NCI-H1105 treated with DMSO at 0.1 percent for 48 hours (cell line): ENCODE results near the gene RGS17.
"Not testable (repeated sequence)": the region's sequence is repeated elsewhere in the genome, so short reads cannot be mapped to it uniquely, and the experiment has no call there.

Source experiments
- DNase-seq: peaks from one replicate; lab custom pipeline; 2025; lab: John Stamatoyannopoulos, UW

The RGS17 gene

DNA sequence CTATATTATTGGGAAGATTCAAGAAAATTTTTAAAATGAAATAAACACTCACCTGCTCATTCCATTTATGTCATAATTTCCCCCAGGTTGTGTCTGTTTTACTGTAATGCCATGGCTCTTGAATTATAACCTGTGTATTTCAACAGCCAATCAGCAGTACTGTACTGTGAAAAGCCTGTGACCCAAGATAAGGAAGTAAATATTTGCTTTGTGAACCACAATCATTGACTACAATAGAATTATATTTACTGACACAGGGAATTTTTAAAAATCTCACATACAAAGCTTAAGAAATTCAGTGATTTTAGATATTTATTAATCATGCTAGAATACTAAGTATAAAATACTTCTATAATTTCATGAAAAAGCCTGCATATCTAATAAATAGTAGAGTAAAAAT is 6.0 kb downstream of the RGS17 start:
- DNase-seq, result peak; percentile 39

DNA sequence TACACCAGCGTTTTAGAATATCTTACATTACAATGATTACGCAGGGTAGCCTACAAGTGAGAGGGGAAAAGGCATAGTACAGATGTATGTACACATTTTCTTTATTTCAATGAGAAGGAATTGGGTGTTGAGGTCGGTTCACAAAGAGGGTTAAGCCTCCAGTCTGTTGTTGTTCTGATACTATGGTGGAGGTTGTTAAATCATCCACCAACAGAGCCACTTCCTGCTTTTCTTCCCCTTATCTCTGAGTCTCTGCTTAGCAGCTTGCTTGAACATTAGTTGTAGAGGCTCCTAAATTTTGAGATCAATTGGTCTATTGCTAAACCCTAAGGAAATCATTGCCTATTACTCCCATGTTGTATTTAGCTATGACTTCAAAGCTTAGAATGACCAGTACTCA is 7.3 kb downstream of the RGS17 start:
- no peak for DNase-seq

DNA sequence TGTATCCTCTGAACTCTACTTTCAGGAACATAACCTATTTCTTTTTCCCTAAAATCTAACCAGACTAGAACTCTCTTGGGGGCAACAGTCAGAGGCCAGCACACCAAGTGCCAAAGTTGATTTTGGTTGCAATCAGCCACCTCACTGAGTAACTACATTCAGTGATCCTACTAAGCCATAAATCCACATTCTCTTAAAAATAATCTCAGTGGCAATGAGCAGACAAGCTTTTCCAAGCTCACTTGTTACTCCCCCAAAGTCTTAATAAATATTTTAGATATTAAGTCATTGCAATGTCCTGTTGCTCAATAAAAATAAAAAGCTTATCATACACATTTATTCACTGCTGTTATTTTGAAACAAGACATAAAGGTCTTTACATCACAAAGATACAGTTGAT is 9.8 kb downstream of the RGS17 start:
- no peak for DNase-seq

DNA sequence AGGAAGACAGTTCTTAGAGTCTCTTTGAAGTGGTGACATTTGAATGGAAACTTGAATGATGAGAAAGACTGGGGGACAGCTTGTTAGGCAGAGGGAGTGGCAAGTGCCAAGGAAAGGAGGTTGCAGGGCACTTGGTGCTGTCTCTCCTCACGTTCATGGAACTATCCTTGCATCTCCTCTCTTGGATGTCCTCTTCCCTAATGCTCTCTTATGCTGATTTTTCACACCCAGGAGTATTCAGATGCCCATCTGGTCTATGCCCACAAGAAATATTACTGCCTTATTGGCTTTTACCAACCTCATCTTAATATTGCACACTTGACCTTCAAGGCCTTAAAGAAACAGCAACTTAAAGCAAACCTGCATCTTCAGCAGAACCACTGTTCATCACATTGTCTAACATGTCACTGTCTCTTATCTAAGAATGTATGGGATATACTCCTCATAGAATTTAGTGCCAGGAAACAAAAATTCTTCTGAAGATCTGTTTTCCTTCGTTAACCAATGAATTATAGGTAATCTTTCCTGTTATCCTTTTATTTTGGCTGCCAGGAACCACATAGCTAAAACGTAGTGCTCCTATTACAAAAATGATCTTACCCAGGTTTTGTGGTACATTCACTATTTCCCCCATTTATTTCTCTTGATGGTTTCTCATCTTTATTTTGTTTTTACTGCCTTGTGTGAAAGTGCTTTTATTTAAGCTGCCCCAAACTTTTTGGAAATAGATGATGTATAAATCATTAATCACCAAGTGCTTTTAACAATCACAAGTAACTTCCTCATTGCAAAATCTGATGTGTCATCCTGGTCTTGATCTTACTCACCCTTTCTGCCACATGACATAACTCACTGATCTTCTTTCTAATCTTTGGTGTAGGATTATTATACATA is 12.8 kb downstream of the RGS17 start:
- no peak for DNase-seq

DNA sequence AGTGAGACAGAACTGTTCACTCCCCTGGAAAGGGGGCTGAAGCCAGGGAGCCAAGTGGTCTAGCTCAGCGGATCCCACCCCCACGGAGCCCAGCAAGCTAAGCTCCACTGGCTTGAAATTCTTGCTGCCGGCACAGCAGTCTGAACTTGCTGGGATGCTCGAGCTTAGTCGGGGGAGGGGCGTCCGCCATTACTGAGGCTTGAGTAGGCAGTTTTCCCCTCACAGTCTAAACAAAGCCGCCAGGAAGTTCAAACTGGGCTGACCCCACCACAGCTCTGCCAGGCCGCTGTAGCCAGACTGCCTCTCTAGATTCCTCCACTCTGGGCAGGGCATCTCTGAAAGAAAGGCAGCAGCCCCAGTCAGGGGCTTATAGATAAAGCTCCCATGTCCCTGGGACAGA is 20.0 kb downstream of the RGS17 start:
- not testable (repeated sequence) for DNase-seq

DNA sequence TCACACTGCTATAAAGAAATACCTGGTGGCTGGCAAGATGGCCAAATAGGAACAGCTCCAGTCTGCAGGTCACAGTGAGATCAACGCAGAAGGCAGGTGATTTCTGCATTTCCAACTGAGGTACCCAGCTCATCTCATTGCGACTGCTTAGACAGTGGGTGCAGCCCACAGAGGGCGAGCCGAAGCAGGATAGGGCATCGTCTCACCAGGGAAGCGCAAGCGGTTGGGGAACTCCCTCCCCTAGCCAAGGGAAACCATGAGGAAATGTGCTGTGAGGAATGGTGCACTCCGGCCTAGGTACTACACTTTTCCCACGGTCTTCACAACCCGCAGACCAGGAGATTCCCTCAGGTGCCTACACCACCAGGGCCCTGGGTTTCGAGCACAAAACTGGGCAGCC is 20.5 kb downstream of the RGS17 start:
- DNase-seq, result not testable (repeated sequence)

DNA sequence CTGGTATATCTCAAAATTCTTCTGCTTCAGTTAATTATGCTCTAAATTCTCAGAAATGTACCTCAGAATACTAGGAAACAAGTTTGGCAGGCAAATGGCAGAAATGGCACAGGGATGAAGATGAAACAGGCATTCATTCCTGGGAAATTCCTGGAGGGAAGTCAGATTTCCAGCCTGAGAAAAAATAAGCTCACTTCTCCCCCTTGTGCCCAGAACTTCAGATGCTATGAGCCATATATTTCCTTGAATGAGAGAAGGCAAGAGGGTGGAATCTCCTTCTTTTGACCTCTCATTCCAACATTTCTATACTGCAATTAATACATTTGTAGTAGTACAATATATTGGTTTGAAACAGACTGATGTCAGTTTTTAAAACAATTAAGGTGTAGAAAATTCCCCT is 22.8 kb downstream of the RGS17 start:
- no peak for DNase-seq

DNA sequence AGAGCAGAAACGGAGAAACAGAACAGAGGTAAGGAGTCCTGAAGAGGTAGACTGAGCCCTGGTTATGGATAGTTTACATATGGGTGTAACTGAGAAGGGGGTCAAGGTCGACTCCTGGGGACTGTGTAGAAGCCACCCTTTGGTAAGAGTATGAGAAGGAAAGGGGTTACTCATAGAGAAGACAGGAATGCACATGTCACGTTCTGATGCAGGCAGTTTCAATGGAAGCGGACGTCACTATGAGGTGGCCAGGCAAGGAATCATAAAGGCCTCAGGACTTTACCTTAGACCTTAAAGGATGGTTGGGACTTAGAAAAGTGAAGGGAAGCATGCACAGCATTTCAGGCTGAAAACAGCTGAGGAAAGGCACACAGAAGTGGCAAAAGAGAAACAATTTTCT is 25.1 kb downstream of the RGS17 start:
- no peak for DNase-seq

DNA sequence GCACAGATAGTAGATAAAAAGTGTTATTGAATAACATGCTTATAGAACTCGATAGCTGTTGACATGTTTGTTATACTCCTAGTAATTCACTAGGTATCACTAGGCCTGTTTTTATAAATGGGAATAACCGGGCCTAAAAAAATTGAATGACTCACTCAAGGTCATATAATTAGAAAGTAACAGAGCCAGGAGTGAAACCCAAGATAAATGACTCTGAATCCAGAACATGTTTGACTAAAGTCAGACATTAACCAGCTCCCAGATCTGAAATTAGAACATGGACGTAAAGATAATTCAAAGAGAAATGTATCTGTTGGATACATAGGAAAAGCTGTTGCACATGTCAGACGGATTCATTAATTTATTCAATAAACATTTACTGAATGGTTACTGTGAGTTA is 26.9 kb downstream of the RGS17 start:
- DNase-seq, result no peak

DNA sequence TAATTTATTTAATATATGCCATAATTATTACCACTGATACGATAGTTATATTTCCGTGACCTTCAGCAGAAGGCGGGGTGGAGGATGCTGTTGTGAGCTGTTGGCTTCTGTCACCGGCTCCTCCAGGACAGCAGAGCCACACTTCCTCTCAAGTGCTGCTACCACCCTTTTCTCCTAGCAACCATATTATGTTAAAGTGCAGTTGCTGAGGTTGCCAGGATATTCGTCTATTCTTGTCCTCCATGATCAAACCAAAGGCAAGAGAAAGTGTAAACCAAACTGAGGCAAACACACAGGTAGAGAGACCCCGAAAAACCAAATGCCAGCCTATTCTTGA is 27.8 kb downstream of the RGS17 start:
- no peak for DNase-seq

DNA sequence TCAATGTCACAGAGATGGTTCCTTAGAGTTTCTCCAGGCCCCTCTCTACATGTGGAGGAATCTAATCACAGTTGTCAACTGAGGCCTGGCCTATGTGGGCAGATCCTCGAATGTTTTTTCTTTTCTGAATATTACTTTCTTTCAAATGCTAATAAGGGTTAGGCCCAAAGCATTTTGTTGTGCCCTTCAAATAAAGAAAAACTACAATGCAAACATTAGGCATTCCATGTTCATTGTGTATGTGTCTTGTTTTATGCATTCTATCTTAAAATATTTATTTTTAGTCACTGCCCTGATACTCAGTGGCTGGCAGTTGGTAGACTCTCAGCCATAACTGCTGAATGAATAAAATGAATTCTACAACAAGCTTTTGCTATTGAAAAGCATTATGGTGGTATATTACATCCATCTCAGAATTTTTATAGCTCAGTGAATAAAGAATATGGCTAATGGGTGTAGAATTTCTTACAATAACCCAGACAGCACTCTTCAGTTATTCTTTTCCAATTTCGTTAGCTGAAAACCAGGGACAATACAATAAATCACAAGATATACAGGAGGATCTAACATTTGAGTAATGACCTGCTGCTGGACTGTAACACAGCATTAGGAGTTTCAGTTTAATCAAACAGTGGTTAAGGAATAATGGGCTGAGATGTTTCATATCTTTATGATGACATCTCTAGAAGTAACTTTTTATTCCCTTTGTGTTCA is 28.3 kb downstream of the RGS17 start:
- DNase-seq, result no peak

DNA sequence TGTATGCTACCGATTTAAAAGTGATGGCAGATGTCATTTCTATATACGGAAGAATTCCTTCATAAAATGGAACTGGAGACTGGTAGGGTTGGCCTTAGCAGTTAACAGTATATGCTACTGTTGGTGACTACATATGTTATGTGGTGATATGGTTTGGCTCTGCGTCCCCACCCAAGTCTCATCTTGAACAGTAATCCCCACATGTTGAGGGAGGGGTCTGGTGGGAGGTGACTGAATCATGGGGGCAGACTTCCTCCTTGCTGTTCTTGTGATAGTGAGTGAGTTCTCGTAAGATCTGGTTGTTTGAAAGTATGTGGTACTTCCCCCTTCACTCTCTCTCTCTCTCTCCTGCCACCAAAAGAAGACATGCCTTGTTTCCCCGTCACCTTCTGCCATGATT is 29.6 kb downstream of the RGS17 start:
- no peak for DNase-seq

DNA sequence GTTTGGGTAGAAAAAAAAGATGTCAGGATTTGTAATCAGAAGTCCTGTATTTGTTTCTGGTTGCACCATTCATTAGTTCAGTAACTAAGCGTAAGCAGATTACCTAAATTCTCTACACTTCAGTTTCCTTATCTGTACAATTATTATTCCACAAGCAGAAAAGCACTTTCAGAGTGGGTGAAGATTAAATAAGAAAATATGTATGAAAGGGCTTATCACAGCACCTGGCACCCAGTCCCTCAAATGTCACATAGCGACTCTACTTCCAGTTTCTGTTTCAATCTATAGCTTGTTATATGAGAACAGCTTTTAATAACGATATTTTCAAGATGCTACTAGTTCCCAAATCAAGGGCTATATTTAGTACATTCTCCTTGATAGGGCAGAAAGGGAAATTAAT is 31.4 kb downstream of the RGS17 start:
- DNase-seq, result no peak

DNA sequence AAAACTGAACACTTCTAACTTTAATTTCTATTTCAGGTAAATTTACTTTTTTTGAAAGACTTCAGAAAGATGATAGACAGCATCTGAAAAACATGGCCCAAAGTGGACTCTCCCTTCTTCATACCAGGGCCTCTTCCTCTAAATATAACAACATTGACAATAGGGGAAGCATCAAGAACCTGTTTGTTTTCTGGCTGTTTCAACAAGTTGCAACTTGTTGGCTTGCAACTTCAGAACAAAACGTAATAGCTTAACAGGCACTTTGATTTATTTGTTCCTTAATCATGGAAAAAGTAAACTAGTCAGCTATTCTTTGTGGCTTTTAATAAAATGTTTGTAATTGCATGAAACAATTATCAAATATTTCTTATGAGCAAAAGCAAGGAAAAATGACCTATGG is 34.3 kb downstream of the RGS17 start:
- DNase-seq, result peak; percentile 89

DNA sequence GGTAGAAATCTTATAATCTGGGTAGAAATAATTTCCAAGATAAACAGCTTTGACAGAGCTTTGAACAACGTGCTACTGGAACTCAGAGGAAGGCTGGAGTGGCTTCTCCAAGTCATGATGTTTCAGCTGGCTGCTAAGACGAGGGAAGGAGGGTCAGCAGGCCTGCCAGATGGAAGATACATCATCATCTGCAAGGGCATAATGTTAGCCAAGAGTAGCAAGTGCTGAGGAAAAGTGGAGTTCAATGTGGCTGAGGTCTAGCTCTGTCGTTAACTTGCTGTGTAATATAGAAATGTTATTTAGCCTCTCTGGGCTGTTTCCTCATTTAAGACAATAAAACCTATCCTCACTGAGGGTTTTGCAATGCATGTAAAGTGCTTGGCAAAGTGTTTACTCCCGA is 35.1 kb downstream of the RGS17 start:
- no peak for DNase-seq

DNA sequence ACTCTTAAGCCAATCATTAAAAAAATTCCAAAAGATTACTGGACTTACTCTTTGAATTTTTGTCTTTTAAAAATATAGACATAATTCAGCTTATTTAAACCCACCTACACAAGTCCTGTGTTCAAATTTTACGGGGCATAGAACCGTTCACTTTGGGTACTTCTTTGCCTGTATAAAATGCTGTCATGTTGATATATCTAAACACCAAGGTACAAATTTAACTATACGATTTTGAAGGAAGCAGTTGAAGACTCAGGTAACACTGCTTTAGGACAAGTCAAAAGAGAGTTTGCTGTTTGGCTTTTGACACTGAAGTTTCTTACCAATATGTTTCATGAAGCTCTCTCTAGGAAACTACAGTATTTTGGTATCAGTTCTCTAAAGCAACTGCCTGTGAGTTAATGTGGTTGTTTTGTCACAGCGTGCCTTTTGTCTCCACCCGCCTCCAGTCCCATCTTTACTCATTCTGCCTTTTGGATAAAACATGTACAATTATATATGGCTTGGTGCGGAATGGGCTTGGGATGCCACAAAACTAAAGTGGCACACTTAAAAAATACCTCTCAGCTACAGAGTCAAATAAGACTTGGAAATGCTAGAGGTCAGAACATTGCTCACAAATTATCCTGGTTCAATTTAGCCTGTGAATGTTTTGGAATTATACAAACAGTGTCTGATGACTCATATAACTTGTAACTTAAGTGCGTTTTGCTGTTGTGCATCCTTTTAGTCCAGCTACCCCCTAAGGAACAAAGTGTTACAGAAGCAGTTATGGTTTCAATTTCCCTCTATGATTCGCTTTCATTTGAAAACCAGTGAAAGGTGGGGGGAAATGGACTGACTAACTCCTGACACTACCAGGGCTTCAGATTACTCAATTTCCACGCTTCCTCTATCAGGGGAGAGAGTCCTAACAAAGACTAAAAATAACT is 38.7 kb downstream of the RGS17 start:
- no peak for DNase-seq

DNA sequence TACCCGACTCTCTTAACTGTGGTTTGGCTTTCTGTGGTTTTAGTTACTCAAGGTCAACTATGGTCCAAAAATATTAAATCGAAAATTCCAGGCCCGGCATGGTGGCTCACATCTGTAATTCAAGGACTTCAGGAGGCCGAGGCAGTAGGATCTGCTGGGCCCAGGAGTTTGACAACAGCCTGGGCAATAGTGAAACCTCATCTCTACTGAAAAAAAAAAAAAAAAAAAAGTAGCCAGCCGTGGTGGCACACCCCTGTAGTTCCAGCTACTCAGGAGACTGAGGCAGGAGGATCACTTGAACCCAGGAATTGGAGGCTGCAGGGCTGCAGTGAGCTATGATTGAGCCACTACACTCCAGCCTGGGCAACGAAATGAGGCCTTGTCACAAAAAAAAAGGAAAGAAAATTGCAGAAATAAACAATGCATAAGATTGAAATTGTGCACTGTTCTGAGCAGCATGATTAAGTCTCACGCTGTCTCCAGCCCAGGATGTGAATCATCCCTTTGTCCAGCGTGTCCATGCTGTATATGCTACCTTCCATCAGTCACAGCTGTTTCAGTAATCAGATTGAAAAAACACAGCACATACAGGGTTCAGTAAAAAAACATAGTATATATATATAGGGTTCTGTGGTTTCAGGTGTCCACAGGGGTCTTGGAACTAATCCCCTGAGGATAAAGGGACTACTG is 40.7 kb downstream of the RGS17 start:
- no peak for DNase-seq

DNA sequence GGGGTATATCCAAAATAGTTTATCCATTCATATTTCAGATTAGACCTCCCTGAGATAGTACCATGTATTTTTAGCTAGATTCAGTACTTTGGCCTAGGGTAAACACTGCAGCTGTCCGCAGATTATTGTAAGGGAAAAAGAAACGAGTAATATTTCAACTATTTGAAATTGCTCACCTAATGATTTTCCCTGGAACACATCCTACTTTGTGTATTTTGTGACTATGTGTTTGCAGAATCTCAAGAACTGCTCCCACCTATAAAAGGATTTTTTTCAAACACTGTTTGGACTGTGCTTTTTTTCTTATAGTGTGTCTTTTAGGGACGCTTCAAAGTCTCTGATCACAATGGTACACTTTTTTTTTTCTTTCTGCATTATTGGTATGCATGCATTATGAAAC is 42.3 kb downstream of the RGS17 start:
- DNase-seq, result no peak

DNA sequence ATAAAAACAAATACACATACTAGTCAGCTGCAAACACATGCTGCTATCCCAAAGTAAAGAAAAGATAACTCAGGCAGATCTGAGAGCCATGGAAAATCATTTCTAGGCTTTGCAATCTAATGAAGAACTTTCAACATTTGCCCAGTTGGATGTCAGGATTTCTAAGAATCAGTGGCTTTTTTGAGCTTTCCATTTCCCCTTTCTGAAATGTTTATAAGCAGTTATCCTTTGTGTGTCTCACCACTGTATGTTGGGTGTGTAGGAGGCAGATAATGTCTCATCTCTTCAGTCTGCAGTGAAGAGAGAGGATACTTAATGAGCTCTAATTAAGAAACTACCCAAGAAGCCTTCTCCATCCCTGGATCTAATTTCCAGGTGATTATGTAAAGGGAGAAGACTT is 43.6 kb downstream of the RGS17 start:
- DNase-seq, result no peak

DNA sequence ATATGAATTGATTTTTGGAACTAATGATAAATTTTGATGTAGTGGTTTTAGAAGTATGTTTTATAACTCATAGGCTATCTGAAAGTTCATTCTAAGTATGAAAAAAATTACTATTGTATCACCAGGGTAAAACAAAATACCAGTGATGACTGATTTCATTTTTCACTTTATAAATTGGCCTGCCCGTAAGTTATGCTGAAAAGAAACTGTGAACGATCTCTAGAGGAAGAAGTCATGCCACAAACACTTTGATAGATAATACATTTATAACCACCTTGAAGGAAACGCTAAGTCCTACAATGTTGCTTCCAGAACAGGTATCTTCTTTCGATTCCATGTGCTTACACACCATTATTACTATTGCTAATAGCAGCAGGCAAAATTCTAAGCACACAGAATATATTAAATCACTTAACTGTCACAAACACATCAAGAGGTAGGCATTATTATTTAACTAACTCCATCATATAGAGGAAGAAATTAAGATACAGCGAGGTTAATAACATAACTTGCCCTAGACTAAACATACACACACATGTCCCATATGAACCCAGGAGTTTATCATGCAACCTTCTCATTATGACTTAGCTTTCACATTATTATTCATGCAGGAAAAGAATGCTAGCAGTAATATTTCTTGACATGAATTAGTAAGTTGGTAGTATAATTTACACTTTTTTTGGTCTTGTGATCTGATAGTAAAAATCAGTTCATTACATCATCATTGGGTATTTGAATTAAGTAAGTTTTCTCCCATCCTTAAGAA is 44.7 kb downstream of the RGS17 start:
- no peak for DNase-seq

DNA sequence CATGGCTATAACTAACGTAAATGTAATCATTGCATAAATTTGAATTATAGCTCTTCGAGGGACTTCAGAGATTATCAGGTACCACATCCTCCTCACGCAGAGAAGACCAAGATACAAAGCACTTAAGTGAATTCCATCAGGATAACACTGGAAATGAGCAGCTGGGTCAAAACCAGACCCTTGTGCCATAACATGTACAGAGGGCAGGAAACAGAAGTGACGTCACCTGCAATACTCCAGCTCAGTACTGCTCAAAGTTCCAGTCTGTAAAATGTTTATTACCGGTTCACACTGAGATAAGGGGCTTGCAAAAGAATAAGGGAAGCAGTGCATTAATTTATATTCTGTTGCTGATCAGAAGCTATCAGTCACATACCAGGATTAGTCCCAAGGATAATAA is 45.8 kb downstream of the RGS17 start:
- DNase-seq, result no peak
